Measurements from ENCODE around the gene ERC1.

- no peak for TF ChIP-seq CTCF (IDR thresholded peaks at IDR 0.05; ENCODE audit: insufficient read depth, low read length)
- TF ChIP-seq REST (IDR thresholded peaks at IDR 0.05; ENCODE audit: insufficient replicate concordance, low read depth), result no peak
- no peak for TF ChIP-seq POLR2AphosphoS5 (IDR thresholded peaks at IDR 0.05; ENCODE audit: low read depth)
Observed at GRCh38 chr12:1429980-1430379, 439.0 kb downstream of the ERC1 start.
